ENCODE measurements around the gene CDH23.

The CDH23 gene

GRCh38 chr10:71382028-71382427 lies 14.7 kb upstream of the CDH23 start:
- Histone ChIP-seq H3K27me3 (no peaks in the 10 kb centered on the region), H3K27ac (no peak overlapping the region), H3K4me1 (ENCODE audit: control insufficient read depth in 1 of 2, insufficient read depth in 1 of 2, low read depth in 1 of 2, low read length in 1 of 2) (peaks cover 17 to 19% of the 10 kb centered on the region in 2 experiments), H3K36me3 (no peaks in the 10 kb centered on the region), H3K4me3 (ENCODE audit: low read depth in 1 of 2, low read length in 1 of 2) (no peak overlapping the region), H3K9me3 (no peaks in the 10 kb centered on the region)
- no peak for TF ChIP-seq CTCF (IDR thresholded peaks at IDR 0.05)

GRCh38 chr10:71382757-71383156 lies 14.0 kb upstream of the CDH23 start:
- Histone ChIP-seq H3K36me3 (no peaks in the 10 kb centered on the region), H3K4me3 (ENCODE audit: low read depth in 1 of 2, low read length in 1 of 2) (no peak overlapping the region), H3K27ac (no peak overlapping the region), H3K4me1 (ENCODE audit: control insufficient read depth in 1 of 2, insufficient read depth in 1 of 2, low read depth in 1 of 2, low read length in 1 of 2) (peaks cover 10 to 12% of the 10 kb centered on the region in 2 experiments), H3K9me3 (no peaks in the 10 kb centered on the region), H3K27me3 (no peaks in the 10 kb centered on the region)
- TF ChIP-seq CTCF (IDR thresholded peaks at IDR 0.05) = no peak

GRCh38 chr10:71383972-71384687 lies 12.6 kb upstream of the CDH23 start:
- Histone ChIP-seq H3K36me3 (no peaks in the 10 kb centered on the region), H3K4me3 (ENCODE audit: low read depth in 1 of 2, low read length in 1 of 2) (no peak overlapping the region), H3K4me1 (ENCODE audit: control insufficient read depth in 1 of 2, insufficient read depth in 1 of 2, low read depth in 1 of 2, low read length in 1 of 2) (no peaks in the 10 kb centered on the region), H3K27me3 (no peaks in the 10 kb centered on the region), H3K9me3 (no peaks in the 10 kb centered on the region), H3K27ac (no peak overlapping the region)
- peak; percentile 94 for TF ChIP-seq CTCF (IDR thresholded peaks at IDR 0.05)

- peaks cover 35% of the 10 kb centered on the region for H3K27me3 ChIP-seq
- no peak overlapping the region for H3K27ac ChIP-seq
- no peaks in the 10 kb centered on the region for H3K4me1 ChIP-seq (ENCODE audit: control insufficient read depth in 1 of 2, insufficient read depth in 1 of 2, low read depth in 1 of 2, low read length in 1 of 2)
- no peak for TF ChIP-seq CTCF (IDR thresholded peaks at IDR 0.05)
- no peak overlapping the region for H3K4me3 ChIP-seq (ENCODE audit: low read depth in 1 of 2, low read length in 1 of 2)
- no peaks in the 10 kb centered on the region for H3K9me3 ChIP-seq
- H3K36me3 ChIP-seq = no peaks in the 10 kb centered on the region
These were observed 8.5 kb upstream of the CDH23 start for GRCh38 chr10:71388171-71388570.

- H3K27me3 ChIP-seq = peaks cover 41% of the 10 kb centered on the region
These were observed 8.0 kb upstream of the CDH23 start for GRCh38 chr10:71388583-71389310.

More at GRCh38 chr10:71388583-71389310, 8.0 kb upstream of the CDH23 start:
- Histone ChIP-seq H3K4me1 (ENCODE audit: control insufficient read depth in 1 of 2, insufficient read depth in 1 of 2, low read depth in 1 of 2, low read length in 1 of 2) (no peaks in the 10 kb centered on the region), H3K36me3 (no peaks in the 10 kb centered on the region), H3K9me3 (no peaks in the 10 kb centered on the region), H3K27ac (no peak overlapping the region), H3K4me3 (ENCODE audit: low read depth in 1 of 2, low read length in 1 of 2) (no peak overlapping the region)
- no peak for TF ChIP-seq CTCF (IDR thresholded peaks at IDR 0.05)

Measured in neutrophil (primary cell).